CD4-positive, alpha-beta T cell treated with Interferon gamma for 1 hour (primary cell): ENCODE data around the gene FHAD1.

Source experiments
- DNase-seq: peaks from one replicate; pipeline ENCODE4 v3.0.0-alpha.2; 2020

Gene FHAD1

GRCh38 chr1:15310544-15310943 lies 63.5 kb downstream of the FHAD1 start:
- no peak for DNase-seq

GRCh38 chr1:15311122-15311822 lies 64.2 kb downstream of the FHAD1 start:
- DNase-seq = no peak

GRCh38 chr1:15311880-15312279 lies 64.9 kb downstream of the FHAD1 start:
- no peak for DNase-seq

- DNase-seq = no peak
Measured at GRCh38 chr1:15312626-15313411, 65.8 kb downstream of the FHAD1 start.

- no peak for DNase-seq
Measured at GRCh38 chr1:15314328-15315281, 67.6 kb downstream of the FHAD1 start.

GRCh38 chr1:15315815-15316214 lies 68.8 kb downstream of the FHAD1 start:
- no peak for DNase-seq

- DNase-seq = no peak
Measured at GRCh38 chr1:15316510-15316909, 69.5 kb downstream of the FHAD1 start.

GRCh38 chr1:15320267-15320666 lies 73.2 kb downstream of the FHAD1 start:
- no peak for DNase-seq

GRCh38 chr1:15321601-15322000 lies 74.6 kb downstream of the FHAD1 start:
- no peak for DNase-seq

GRCh38 chr1:15322648-15323350 lies 75.8 kb downstream of the FHAD1 start:
- DNase-seq = no peak

GRCh38 chr1:15323351-15323988 lies 76.4 kb downstream of the FHAD1 start:
- peak; percentile 64 for DNase-seq

GRCh38 chr1:15323989-15324868 lies 77.2 kb downstream of the FHAD1 start:
- no peak for DNase-seq

- DNase-seq = no peak
Measured at GRCh38 chr1:15324869-15325335, 77.9 kb downstream of the FHAD1 start.

GRCh38 chr1:15325375-15326085 lies 78.5 kb downstream of the FHAD1 start:
- no peak for DNase-seq

GRCh38 chr1:15326691-15327588 lies 79.9 kb downstream of the FHAD1 start:
- DNase-seq = no peak

- no peak for DNase-seq
Measured at GRCh38 chr1:15328351-15329103, 81.5 kb downstream of the FHAD1 start.

GRCh38 chr1:15329104-15329820 lies 82.2 kb downstream of the FHAD1 start:
- no peak for DNase-seq

GRCh38 chr1:15330028-15330427 lies 83.0 kb downstream of the FHAD1 start:
- no peak for DNase-seq
